PC-3 (cell line): ENCODE measurements around the gene SLC25A21. TPM values are rescaled to one million over a fixed set of nuclear protein-coding genes. Genes with fewer than 3 reads are reported as not detected.

Experiments
- ATAC-seq: fragments of 200-7000 bp; cut with Tn5 transposase; 2 replicates; pipeline ENCODE4 v1.9.1; 2020; ENCODE audit warnings: mild to moderate bottlenecking, moderate library complexity
- BruUV-seq: library from RNA; stranded (reverse); fragments of 400-500 nt; replicated peaks from 2 replicates; lab custom pipeline; 2021; lab: Mats Ljungman, UMichigan
- CTCF ChIA-PET: fragments of 300-600 bp; sonication (Branson Sonifier 250); formaldehyde crosslinking; loops from one replicate; lab custom pipeline; 2022; ENCODE audit warnings: antibody characterized with exemption; lab: Charles Lee
- POLR2A ChIA-PET: fragments of 300-600 bp; sonication (Branson Sonifier 250); formaldehyde crosslinking; loops from one replicate; lab custom pipeline; 2022; ENCODE audit warnings: antibody characterized with exemption; ENCODE audit not compliant: unreplicated experiment; lab: Charles Lee
- DNase-seq: peaks from one replicate; pipeline ENCODE4 v3.0.0-alpha.2; 2015
- H2AFZ ChIP-seq: fragments of 300-600 bp; sonication (generic); 2 replicates; pipeline ENCODE4 v1.6.0; 2016; ENCODE audit warnings: antibody characterized with exemption, low read length
- H3F3A ChIP-seq: fragments of 300-600 bp; sonication (generic); one replicate; pipeline ENCODE4 v1.6.0; 2017; ENCODE audit warnings: antibody characterized with exemption, low read length, control low read depth, mild to moderate bottlenecking; ENCODE audit not compliant: unreplicated experiment
- H3K27ac ChIP-seq: fragments of 300-600 bp; sonication (generic); 2 replicates; pipeline ENCODE4 v1.5.1; 2016; ENCODE audit warnings: mild to moderate bottlenecking, low read length
- H3K27me3 ChIP-seq: fragments of 300-600 bp; sonication (generic); 2 replicates; pipeline ENCODE4 v1.6.1; 2016; ENCODE audit warnings: low read length, mixed read lengths
- H3K36me3 ChIP-seq: fragments of 300-600 bp; sonication (generic); 2 replicates; pipeline ENCODE4 v1.6.1; 2016; ENCODE audit warnings: low read depth, mixed run types, low read length, mixed read lengths
- H3K4me1 ChIP-seq: fragments of 300-600 bp; sonication (generic); 2 replicates; pipeline ENCODE4 v1.5.1; 2016; ENCODE audit warnings: low read length; ENCODE audit not compliant: insufficient read depth
- H3K4me2 ChIP-seq: fragments of 300-600 bp; sonication (generic); 2 replicates; pipeline ENCODE4 v1.6.0; 2016; ENCODE audit warnings: low read length
- H3K4me3 ChIP-seq: fragments of 300-600 bp; sonication (generic); 2 replicates; pipeline ENCODE4 v1.5.1; 2016; ENCODE audit warnings: mild to moderate bottlenecking, low read length, mixed read lengths
- H3K79me2 ChIP-seq: fragments of 300-600 bp; sonication (generic); 2 replicates; pipeline ENCODE4 v1.6.1; 2017; ENCODE audit warnings: low read length, mixed read lengths
- H3K9ac ChIP-seq: fragments of 300-600 bp; sonication (generic); 2 replicates; pipeline ENCODE4 v1.6.0; 2016; ENCODE audit warnings: mild to moderate bottlenecking, low read length
- H3K9me2 ChIP-seq: fragments of 300-600 bp; sonication (generic); replicated peaks from 2 replicates; pipeline ENCODE4 v1.6.1; 2016; ENCODE audit warnings: mixed run types, low read length, mixed read lengths
- H3K9me3 ChIP-seq: fragments of 300-600 bp; sonication (generic); 2 replicates; pipeline ENCODE4 v1.6.1; 2016; ENCODE audit warnings: low read length, mixed read lengths
- H4K20me1 ChIP-seq: fragments of 300-600 bp; sonication (generic); 2 replicates; pipeline ENCODE4 v1.6.1; 2016; ENCODE audit warnings: low read length, mixed read lengths
- EZH2 ChIP-seq: fragments of 300-600 bp; sonication (generic); IDR thresholded peaks from one replicate; pipeline ENCODE4 v1.6.1; 2017; ENCODE audit warnings: antibody characterized with exemption, mild to moderate bottlenecking, low read length; ENCODE audit not compliant: unreplicated experiment
- EZH2phosphoT487 ChIP-seq: fragments of 300-600 bp; sonication (generic); IDR thresholded peaks from 2 replicates; pipeline ENCODE4 v1.6.1; 2018; ENCODE audit warnings: mild to moderate bottlenecking, antibody characterized with exemption, low read length, borderline replicate concordance
- intact Hi-C: fragments of 100-400 bp; cut with micrococcal nuclease; formaldehyde crosslinking; loops from 2 replicates; pipeline ENCODE4 v1.9.0; 2023
- microRNA-seq: library from miRNA; unstranded; fragments of <30 nt; microRNA quantifications from one replicate; pipeline ENCODE4 v1.1.0, GENCODE V29; 2020; ENCODE audit not compliant: unreplicated experiment
- total RNA-seq: library from RNA; depleted of rRNA; stranded (reverse); fragments of >200 nt; gene quantifications from 2 replicates; pipeline ENCODE4 v1.2.3, GENCODE V29; 2014; rRNA removed
- TF ChIP-seq, protein P1 (sequence below): fragments of 300-600 bp; sonication (generic); conservative IDR thresholded peaks from 2 replicates; pipeline ENCODE4 v1.5.1; 2017; ENCODE audit warnings: antibody characterized with exemption, low read depth, mild to moderate bottlenecking, low read length

The SLC25A21 gene
- total RNA-seq, 1 experiment from 2014 or later = 0.87 TPM

DNA sequence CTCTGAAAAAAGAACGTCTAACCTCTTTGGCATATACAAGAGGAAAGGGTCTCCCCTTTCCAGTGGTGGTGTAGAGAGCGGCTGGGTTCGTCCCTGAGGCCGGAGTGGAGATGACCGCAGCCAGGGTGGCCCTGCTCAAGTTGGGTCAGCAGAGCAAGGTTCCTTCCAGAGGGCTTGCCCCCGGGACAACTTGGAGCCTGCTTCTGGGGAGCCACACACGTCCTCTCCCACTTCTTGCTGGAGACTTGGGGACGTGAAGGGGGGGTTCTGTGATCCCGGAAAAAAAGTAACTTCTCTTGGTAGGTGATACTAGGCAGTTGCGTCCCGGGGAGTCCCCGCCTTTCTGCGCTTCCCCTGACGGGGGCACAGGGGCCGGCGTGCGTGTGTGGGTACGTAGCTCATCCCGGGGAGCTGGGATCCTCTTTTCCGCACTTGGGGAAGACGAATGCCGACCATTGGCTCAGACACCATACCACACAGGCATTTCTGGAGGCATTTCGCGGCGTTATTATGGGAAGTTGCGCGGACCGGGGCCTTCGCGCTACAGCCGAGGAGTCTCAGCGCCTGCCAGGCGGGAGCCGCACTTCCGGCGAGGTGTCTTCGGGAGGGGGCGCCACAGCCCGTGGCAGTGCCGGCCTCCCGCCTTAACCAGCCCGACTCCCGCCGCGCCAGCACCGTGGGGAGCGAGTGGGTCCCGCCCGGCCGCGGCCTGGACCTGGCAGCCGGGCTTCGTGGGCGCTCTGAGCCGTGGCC, 525.6 kb downstream of the SLC25A21 start:
- ATAC-seq (no peak), DNase-seq (no peak)
- H3K4me1 ChIP-seq = 0 out of 2 replicates have a peak, but pooled peaks cover 7% of the 10 kb centered on the region
- H4K20me1 ChIP-seq = no peaks in the 10 kb centered on the region
- H3K4me3 ChIP-seq = no peak overlapping the region
- no peak overlapping the region for H3K4me2 ChIP-seq
- no TSS peak for BruUV-seq
- ChIA-PET POLR2A (interaction anchor here (0.6 kb wide), 1 partner anchor 52 kb away, joined by 3 read pairs; no protein-coding TSS in a partner anchor), CTCF (interaction anchor here (1.5 to 2.7 kb wide), 4 partner anchors 41 to 470 kb away, joined by 3 to 23 read pairs (median 10); no protein-coding TSS in a partner anchor)
- intact Hi-C loops = no loop called here
- H3K79me2 ChIP-seq = no peaks in the 10 kb centered on the region
- no peaks in the 10 kb centered on the region for H3K36me3 ChIP-seq
- H3K9me3 ChIP-seq = no peaks in the 10 kb centered on the region
- H2AFZ ChIP-seq = no peak overlapping the region
- H3K9me2 ChIP-seq = no peaks in the 10 kb centered on the region
- H3F3A ChIP-seq = no peaks in the 10 kb centered on the region
- H3K9ac ChIP-seq = no peak overlapping the region
- no peak for TF ChIP-seq EZH2phosphoT487
- TF ChIP-seq EZH2 = no peak
- TF ChIP-seq, protein P1, sequence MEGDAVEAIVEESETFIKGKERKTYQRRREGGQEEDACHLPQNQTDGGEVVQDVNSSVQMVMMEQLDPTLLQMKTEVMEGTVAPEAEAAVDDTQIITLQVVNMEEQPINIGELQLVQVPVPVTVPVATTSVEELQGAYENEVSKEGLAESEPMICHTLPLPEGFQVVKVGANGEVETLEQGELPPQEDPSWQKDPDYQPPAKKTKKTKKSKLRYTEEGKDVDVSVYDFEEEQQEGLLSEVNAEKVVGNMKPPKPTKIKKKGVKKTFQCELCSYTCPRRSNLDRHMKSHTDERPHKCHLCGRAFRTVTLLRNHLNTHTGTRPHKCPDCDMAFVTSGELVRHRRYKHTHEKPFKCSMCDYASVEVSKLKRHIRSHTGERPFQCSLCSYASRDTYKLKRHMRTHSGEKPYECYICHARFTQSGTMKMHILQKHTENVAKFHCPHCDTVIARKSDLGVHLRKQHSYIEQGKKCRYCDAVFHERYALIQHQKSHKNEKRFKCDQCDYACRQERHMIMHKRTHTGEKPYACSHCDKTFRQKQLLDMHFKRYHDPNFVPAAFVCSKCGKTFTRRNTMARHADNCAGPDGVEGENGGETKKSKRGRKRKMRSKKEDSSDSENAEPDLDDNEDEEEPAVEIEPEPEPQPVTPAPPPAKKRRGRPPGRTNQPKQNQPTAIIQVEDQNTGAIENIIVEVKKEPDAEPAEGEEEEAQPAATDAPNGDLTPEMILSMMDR = no peak
- H3K27me3 ChIP-seq = no peaks in the 10 kb centered on the region
- H3K27ac ChIP-seq = no peak overlapping the region

DNA sequence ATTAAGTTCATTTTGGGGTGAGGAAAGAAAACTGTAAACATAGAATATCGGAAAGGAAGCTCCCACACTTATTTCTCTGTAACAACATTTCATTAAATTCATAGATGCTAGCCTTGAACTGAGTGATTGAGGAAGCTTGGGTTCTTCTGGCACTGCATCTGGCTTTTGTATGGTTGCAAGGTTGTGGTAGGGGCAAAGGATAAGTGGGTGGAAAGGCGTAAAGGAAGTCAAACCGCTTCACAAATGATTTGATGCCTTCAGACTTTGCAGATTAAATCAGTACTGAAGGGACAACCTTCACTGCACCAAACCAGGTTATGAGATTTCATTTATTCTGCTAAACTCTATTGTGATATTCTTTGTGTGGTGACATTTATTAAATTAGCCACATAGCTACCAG, 538.8 kb downstream of the SLC25A21 start:
- no peak for TF ChIP-seq EZH2
- TF ChIP-seq, protein P1 = no peak
- TF ChIP-seq EZH2phosphoT487 = no peak
- DNase-seq (no peak), ATAC-seq (no peak)
- H3K27ac ChIP-seq = no peak overlapping the region
- H3K36me3 ChIP-seq = no peaks in the 10 kb centered on the region
- no TSS peak for BruUV-seq
- no peak overlapping the region for H3K4me2 ChIP-seq
- no peaks in the 10 kb centered on the region for H3F3A ChIP-seq
- H4K20me1 ChIP-seq = no peaks in the 10 kb centered on the region
- 0 out of 2 replicates have a peak, but pooled peaks cover 3% of the 10 kb centered on the region for H3K27me3 ChIP-seq
- H3K9me2 ChIP-seq = no peaks in the 10 kb centered on the region
- no peaks in the 10 kb centered on the region for H3K79me2 ChIP-seq
- H3K9me3 ChIP-seq = no peaks in the 10 kb centered on the region
- H3K4me3 ChIP-seq = no peak overlapping the region
- no peak overlapping the region for H2AFZ ChIP-seq
- intact Hi-C loops = no loop called here
- ChIA-PET POLR2A (no interaction called here), CTCF (interaction anchor here (0.6 kb wide), 1 partner anchor 107 kb away, joined by 3 read pairs; no protein-coding TSS in a partner anchor)
- no peaks in the 10 kb centered on the region for H3K4me1 ChIP-seq
- H3K9ac ChIP-seq = no peak overlapping the region

Small RNA genes lying within 50 kb of the gene (microRNA-seq; reads per million reads assigned to microRNA genes)
- not detected for gene MIR4503

Other genes with a start within 250 kb of the SLC25A21 start
- 14.2 and 22.5 TPM in 2 replicates for gene MIPOL1, start 25.3 kb upstream of the SLC25A21 start, total RNA-seq